T-helper 22 cell (primary cell): ENCODE results near the gene GRK6.

ENCODE experiments used
- DNase-seq: peaks from one replicate; pipeline ENCODE4 v3.0.0-alpha.2; 2020; ENCODE audit warnings: low read depth

Gene GRK6

GRCh38 chr5:177487975-177488374 is 61.5 kb downstream of the GRK6 start:
- no peak for DNase-seq

DNA sequence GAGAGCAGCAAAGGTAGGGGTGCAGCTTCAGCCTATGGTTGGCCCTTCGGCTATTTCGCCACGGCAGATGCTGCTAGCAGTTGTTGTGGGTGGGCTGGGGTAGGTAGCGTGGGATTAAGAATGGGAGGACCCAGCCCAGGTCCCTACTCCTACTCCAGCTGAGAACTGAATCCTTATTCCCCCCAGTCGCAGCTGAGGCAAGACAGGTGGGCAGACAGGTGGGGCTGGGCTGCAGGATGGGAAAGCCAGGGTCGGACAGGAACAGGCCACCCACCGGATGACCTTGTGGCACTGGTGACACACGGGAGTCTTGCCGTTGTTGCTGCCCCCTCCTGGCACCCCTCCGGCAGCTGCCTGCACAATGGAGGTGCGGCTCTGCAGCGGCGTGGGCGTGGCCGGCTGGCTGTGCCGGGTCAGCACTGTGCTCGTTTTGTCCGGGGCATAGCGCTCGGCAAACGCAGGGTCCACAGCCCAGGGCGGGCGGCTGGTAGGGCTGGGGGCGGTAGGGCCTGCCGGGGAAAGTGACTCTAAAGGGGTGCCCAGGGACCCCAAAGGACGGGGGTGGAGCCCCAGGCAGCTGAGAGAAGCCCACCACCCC is 62.7 kb downstream of the GRK6 start:
- DNase-seq: no peak

- no peak for DNase-seq
These were observed 64.0 kb downstream of the GRK6 start for GRCh38 chr5:177490311-177490991.

- DNase-seq: no peak
These were observed 64.5 kb downstream of the GRK6 start for GRCh38 chr5:177490992-177491391.

- no peak for DNase-seq
These were observed 65.0 kb downstream of the GRK6 start for GRCh38 chr5:177491429-177491945.

- no peak for DNase-seq
These were observed 65.7 kb downstream of the GRK6 start for GRCh38 chr5:177491983-177492746.
